Liver (tissue), 9 donors: ENCODE measurements around the gene TBC1D4. TPM values are rescaled to one million over a fixed set of nuclear protein-coding genes. Genes with fewer than 3 reads are reported as not detected.

Source experiments
- DNase-seq: peaks from one replicate; pipeline ENCODE4 v3.0.0-alpha.2; 2017; ENCODE audit warnings: low spot score
- H3K27ac ChIP-seq, 2 donors: one replicate each; pipeline ENCODE4 v1.7.0; 2013; ENCODE audit warnings: inconsistent platforms in 2 of 2, low read length in 2 of 2, control low read depth in 1 of 2, low read depth in 1 of 2, mild to moderate bottlenecking in 1 of 2
- H3K27me3 ChIP-seq, 4 donors: one replicate each; pipeline versions ENCODE4 v1.6.1 to v1.7.0; 2013; ENCODE audit warnings: low read length in 3 of 4, inconsistent platforms in 1 of 4, mild to moderate bottlenecking in 1 of 4, moderate library complexity in 1 of 4; ENCODE audit not compliant: control insufficient read depth in 4 of 4, insufficient read depth in 4 of 4
- H3K36me3 ChIP-seq, 4 donors: one replicate each; pipeline versions ENCODE4 v1.6.1 to v1.7.0; 2013; ENCODE audit warnings: low read length in 3 of 4, mild to moderate bottlenecking in 3 of 4, low read depth in 1 of 4, moderate library complexity in 1 of 4; ENCODE audit not compliant: control insufficient read depth in 4 of 4, insufficient read depth in 3 of 4
- H3K4me1 ChIP-seq, 4 donors: one replicate each; pipeline versions ENCODE4 v1.6.1 to v1.7.0; 2013; ENCODE audit warnings: low read length in 3 of 4, mild to moderate bottlenecking in 3 of 4, moderate library complexity in 1 of 4; ENCODE audit not compliant: control insufficient read depth in 4 of 4, insufficient read depth in 4 of 4
- H3K4me3 ChIP-seq, 3 donors: one replicate each; pipeline versions ENCODE4 v1.6.1 to v1.7.0; 2013; ENCODE audit warnings: low read length in 3 of 3, control low read depth in 1 of 3, low read depth in 1 of 3, mild to moderate bottlenecking in 1 of 3
- H3K9ac ChIP-seq, 2 donors: one replicate each; pipeline ENCODE4 v1.7.0; 2013; ENCODE audit warnings: low read length in 2 of 2, mild to moderate bottlenecking in 2 of 2, moderate library complexity in 2 of 2, control low read depth in 1 of 2, low read depth in 1 of 2
- H3K9me3 ChIP-seq, 4 donors: one replicate each; pipeline versions ENCODE4 v1.6.1 to v1.7.0; 2013; ENCODE audit warnings: low read length in 3 of 4; ENCODE audit not compliant: control insufficient read depth in 4 of 4
- CTCF ChIP-seq: fragments of 150-350 bp; IDR thresholded peaks from 2 replicates; pipeline ENCODE4 v1.5.1; 2017; ENCODE audit warnings: improper control_type of control experiment, low read depth, low read length; ENCODE audit not compliant: missing input control
- EGR1 ChIP-seq, 2 donors: IDR thresholded peaks; 2 replicates each; pipeline ENCODE4 v1.6.1; 2016 to 2018; ENCODE audit warnings: antibody characterized with exemption in 2 of 2, low read depth in 2 of 2
- FOXA1 ChIP-seq: IDR thresholded peaks from 2 replicates; pipeline ENCODE4 v1.6.1; 2016; ENCODE audit warnings: antibody characterized with exemption
- FOXA2 ChIP-seq: IDR thresholded peaks from 2 replicates; pipeline ENCODE4 v1.6.1; 2016; ENCODE audit warnings: antibody characterized with exemption
- GABPA ChIP-seq, 2 donors: IDR thresholded peaks in 1 of 2; conservative IDR thresholded peaks in 1 of 2; 2 replicates each; pipeline ENCODE4 v1.6.1; 2016; ENCODE audit warnings: antibody characterized with exemption in 2 of 2, mild to moderate bottlenecking in 1 of 2, moderate library complexity in 1 of 2
- HNF4A ChIP-seq, 2 donors: conservative IDR thresholded peaks; 2 replicates each; pipeline ENCODE4 v1.6.1; 2016; ENCODE audit warnings: antibody characterized with exemption in 2 of 2, mild to moderate bottlenecking in 2 of 2
- HNF4G ChIP-seq: IDR thresholded peaks from 2 replicates; pipeline ENCODE4 v1.6.1; 2016; ENCODE audit warnings: antibody characterized with exemption
- JUND ChIP-seq, 2 donors: IDR thresholded peaks; 2 replicates each; pipeline ENCODE4 v1.6.1; 2016; ENCODE audit warnings: antibody characterized with exemption in 2 of 2
- MAX ChIP-seq: IDR thresholded peaks from 2 replicates; pipeline ENCODE4 v1.6.1; 2016; ENCODE audit warnings: antibody characterized with exemption
- NR2F2 ChIP-seq: IDR thresholded peaks from 2 replicates; pipeline ENCODE4 v1.6.1; 2016; ENCODE audit warnings: antibody characterized with exemption
- REST ChIP-seq: IDR thresholded peaks from 2 replicates; pipeline ENCODE4 v1.6.1; 2016; ENCODE audit warnings: antibody characterized with exemption, mild to moderate bottlenecking
- RXRA ChIP-seq, 2 donors: IDR thresholded peaks; 2 replicates each; pipeline ENCODE4 v1.6.1; 2017 to 2018; ENCODE audit warnings: antibody characterized with exemption in 2 of 2, mild to moderate bottlenecking in 1 of 2
- TAF1 ChIP-seq: conservative IDR thresholded peaks from 2 replicates; pipeline ENCODE4 v1.6.1; 2016; ENCODE audit warnings: antibody characterized with exemption, mild to moderate bottlenecking
- YY1 ChIP-seq: IDR thresholded peaks from 2 replicates; pipeline ENCODE4 v1.6.1; 2016; ENCODE audit warnings: antibody characterized with exemption, mild to moderate bottlenecking
- WGBS: extraction: QIAGEN DNeasy Blood & Tissue Kit; methylation state at CpG from one replicate; pipeline ENCODE4 v1.1.7; 2013; 5-methylcytosine and 5-hydroxymethylcytosine counted together
- polyA plus RNA-seq, 2 donors: library from polyadenylated mRNA; stranded (reverse) in 1 of 2; unstranded in 1 of 2; fragments of 200-250 nt in 1 of 2; fragments of >200 nt in 1 of 2; fragmentation: Nextera tagmentation in 1 of 2; extraction: Ambion mirVana in 1 of 2; gene quantifications; one replicate each; pipeline versions ENCODE4 v1.2.1 to v1.2.3, GENCODE V29; 2013 to 2015
- total RNA-seq, 2 donors: library from RNA; depleted of rRNA; stranded (reverse); fragments of >200 nt; gene quantifications; one replicate each; pipeline ENCODE4 v1.2.3, GENCODE V29; 2014
- TF ChIP-seq, protein P1 (sequence below): IDR thresholded peaks from 2 replicates; pipeline ENCODE4 v1.6.1; 2016; ENCODE audit warnings: antibody characterized with exemption
- TF ChIP-seq, protein P2 (sequence below): IDR thresholded peaks from 2 replicates; pipeline ENCODE4 v1.6.1; 2016; ENCODE audit warnings: antibody characterized with exemption
- donor health status: healthy.
- donor health status: healthy.
- donor health status: healthy.
- donor health status: healthy.
- donor health status: healthy.

The TBC1D4 gene
- total and polyA plus RNA-seq, 4 donors, result 2.3 to 11.1 (median 6.5) TPM

DNA sequence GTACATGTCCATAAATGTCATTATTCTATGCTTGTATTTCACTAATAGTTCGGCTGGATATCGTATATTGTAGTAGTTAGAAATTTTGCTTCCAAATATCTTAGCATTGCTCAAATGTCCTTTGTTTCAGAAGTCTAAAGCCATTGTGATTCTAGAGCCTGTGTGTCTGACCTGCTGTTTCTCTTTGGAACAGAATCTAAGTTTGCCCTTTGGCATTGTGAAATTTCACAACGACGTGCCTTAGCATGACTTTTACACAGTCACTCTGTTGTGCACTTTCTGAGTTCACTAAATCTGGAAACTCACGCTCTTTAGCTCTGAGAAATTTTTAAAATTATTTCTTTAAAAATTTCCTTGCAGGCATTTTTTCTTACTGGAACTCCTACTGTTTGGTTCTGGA lies 152.2 kb downstream of the TBC1D4 start (continued):
- no peak for TF ChIP-seq REST
- peak; percentile 81 to 82 for TF ChIP-seq HNF4A (conservative IDR thresholded peaks at IDR 0.05)
- TF ChIP-seq, protein P1, sequence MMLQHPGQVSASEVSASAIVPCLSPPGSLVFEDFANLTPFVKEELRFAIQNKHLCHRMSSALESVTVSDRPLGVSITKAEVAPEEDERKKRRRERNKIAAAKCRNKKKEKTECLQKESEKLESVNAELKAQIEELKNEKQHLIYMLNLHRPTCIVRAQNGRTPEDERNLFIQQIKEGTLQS, result no peak
- no peak for TF ChIP-seq NR2F2
- TF ChIP-seq HNF4G, result no peak
- no peak for TF ChIP-seq FOXA1

DNA sequence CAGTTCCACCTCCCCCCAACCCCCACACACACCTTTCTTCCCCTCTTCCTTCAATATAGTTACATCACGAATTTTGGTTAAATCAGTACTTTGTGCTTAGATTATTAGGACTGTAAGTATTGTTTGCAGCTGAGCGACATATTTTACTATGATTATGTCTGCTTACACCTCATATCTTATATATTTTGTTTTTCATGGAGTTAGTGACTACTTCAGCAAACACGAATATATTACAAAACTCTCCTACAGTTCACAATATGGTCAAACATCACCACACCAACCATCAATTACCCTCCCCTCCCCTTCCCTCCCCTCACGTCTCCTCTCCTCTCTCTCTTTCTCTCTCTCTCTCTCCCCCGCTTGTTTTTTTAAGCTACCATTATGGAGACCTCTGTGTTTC lies 152.9 kb downstream of the TBC1D4 start:
- no peaks in the 10 kb centered on the region for H3K9me3 ChIP-seq
- TF ChIP-seq FOXA2 (no peak), HNF4A (conservative IDR thresholded peaks at IDR 0.05) (no peak), EGR1 (IDR thresholded peaks at IDR 0.05; ENCODE audit: low read depth in 2 of 2) (no peak), GABPA (IDR thresholded peaks at IDR 0.05 in 1 of 2, conservative IDR thresholded peaks at IDR 0.05 in 1 of 2) (no peak), FOXA1 (no peak), HNF4G (no peak), TAF1 (no peak), REST (no peak), JUND (IDR thresholded peaks at IDR 0.05) (no peak), CTCF (no peak), RXRA (IDR thresholded peaks at IDR 0.05) (no peak), MAX (no peak), YY1 (no peak)
- TF ChIP-seq, protein P2, sequence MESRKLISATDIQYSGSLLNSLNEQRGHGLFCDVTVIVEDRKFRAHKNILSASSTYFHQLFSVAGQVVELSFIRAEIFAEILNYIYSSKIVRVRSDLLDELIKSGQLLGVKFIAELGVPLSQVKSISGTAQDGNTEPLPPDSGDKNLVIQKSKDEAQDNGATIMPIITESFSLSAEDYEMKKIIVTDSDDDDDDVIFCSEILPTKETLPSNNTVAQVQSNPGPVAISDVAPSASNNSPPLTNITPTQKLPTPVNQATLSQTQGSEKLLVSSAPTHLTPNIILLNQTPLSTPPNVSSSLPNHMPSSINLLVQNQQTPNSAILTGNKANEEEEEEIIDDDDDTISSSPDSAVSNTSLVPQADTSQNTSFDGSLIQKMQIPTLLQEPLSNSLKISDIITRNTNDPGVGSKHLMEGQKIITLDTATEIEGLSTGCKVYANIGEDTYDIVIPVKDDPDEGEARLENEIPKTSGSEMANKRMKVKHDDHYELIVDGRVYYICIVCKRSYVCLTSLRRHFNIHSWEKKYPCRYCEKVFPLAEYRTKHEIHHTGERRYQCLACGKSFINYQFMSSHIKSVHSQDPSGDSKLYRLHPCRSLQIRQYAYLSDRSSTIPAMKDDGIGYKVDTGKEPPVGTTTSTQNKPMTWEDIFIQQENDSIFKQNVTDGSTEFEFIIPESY, result no peak
- no peak overlapping the region for H3K9ac ChIP-seq
- no peaks in the 10 kb centered on the region for H3K36me3 ChIP-seq
- H3K27ac ChIP-seq, result no peak overlapping the region
- WGBS, result 78% methylated on average over 5 of the region's 5 CpGs
- H3K4me3 ChIP-seq, result no peak overlapping the region
- no peaks in the 10 kb centered on the region for H3K27me3 ChIP-seq
- no peak for DNase-seq
- peaks cover 0 to 13% (median 8%) of the 10 kb centered on the region in 4 donors for H3K4me1 ChIP-seq
